Measurements from ENCODE around the gene PSME3.
"Not testable (repeated sequence)": the region's sequence is repeated elsewhere in the genome, so short reads cannot be mapped to it uniquely, and the experiment has no call there.

PSME3 gene

DNA sequence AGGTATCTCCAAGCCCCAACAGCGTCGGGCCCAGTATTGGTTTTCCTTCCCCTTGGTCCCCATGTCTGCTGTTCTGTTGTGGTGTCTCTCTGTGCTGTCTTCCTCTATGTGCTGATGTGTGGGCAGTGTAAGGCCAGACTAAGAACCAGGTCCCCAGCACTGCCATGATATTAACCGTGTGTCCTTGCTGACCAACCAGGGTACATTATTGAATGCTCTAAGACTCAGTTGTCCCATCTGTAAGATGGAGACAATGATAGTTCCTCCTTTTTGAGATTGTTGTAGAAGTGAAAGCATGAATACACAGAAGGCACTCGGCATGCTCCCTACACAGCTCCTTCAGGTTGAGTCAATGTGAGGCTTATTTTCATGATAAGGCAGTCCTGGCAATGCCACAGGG, 38.5 kb downstream of the PSME3 start:
- ChIA-PET CTCF (no interaction called here), POLR2A (no interaction called here)
- TF ChIP-seq FOXA1 (IDR thresholded peaks at IDR 0.05), result no peak
- no peak for TF ChIP-seq L3MBTL2 (conservative IDR thresholded peaks at IDR 0.05)
- TF ChIP-seq NFRKB (IDR thresholded peaks at IDR 0.05), result no peak
- no peak for TF ChIP-seq FOXM1 (IDR thresholded peaks at IDR 0.05; ENCODE audit: borderline replicate concordance)
- TF ChIP-seq SP1 (IDR thresholded peaks at IDR 0.05), result no peak
- no peak for TF ChIP-seq BHLHE40 (IDR thresholded peaks at IDR 0.05; ENCODE audit: borderline replicate concordance)
- no peak for TF ChIP-seq ELF4 (IDR thresholded peaks at IDR 0.05)
- no peak for TF ChIP-seq SUZ12 (IDR thresholded peaks at IDR 0.05)
- TF ChIP-seq, protein P1, sequence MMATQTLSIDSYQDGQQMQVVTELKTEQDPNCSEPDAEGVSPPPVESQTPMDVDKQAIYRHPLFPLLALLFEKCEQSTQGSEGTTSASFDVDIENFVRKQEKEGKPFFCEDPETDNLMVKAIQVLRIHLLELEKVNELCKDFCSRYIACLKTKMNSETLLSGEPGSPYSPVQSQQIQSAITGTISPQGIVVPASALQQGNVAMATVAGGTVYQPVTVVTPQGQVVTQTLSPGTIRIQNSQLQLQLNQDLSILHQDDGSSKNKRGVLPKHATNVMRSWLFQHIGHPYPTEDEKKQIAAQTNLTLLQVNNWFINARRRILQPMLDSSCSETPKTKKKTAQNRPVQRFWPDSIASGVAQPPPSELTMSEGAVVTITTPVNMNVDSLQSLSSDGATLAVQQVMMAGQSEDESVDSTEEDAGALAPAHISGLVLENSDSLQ (IDR thresholded peaks at IDR 0.05), result no peak
- TF ChIP-seq HDGF (IDR thresholded peaks at IDR 0.05; ENCODE audit: borderline replicate concordance), result no peak
- no peak for TF ChIP-seq LEF1 (IDR thresholded peaks at IDR 0.05; ENCODE audit: borderline replicate concordance)
- TF ChIP-seq CTBP1 (IDR thresholded peaks at IDR 0.05; ENCODE audit: borderline replicate concordance), result no peak
- no peak for TF ChIP-seq ARNT (IDR thresholded peaks at IDR 0.05)
- no peak for TF ChIP-seq FOXK2 (IDR thresholded peaks at IDR 0.05)
- no peak for DNase-seq (ENCODE audit: extremely low spot score)

DNA sequence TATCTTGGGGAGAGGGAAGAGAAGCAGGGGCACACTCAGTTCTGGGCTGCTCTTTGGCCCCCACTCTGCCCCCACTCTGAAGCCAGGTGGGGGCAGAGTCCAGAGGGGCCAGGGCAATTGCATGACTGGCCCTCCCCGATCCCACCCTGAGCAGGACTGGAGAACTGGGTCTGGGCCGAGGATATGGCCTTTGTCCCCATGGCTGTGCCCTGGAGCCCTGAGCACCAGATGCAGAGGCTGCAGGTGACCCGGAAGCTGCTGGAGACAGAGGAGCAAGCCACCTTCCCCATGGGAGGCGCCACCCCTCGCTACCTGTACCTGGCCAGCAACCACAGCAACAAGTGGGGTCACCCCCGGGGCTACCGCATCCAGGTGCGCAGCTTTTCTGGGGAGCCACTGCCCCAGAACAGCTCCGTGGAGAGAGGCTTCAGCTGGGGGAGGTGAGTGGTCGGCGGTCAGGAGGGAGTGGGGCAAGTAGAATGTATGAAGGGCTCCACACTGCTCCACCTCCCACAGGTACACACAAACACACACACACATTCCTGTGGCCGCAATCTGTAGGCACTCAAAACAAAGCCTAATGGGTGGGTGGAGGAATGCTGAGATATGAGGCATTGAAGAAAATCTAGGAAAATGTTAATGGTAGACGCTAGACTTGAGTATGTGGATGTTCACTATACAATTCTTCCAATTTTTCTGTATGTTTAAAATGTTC, 39.2 kb downstream of the PSME3 start:
- TF ChIP-seq ARNT (IDR thresholded peaks at IDR 0.05) (no peak), FOXA1 (IDR thresholded peaks at IDR 0.05) (no peak), TARDBP (IDR thresholded peaks at IDR 0.05) (no peak), SP1 (IDR thresholded peaks at IDR 0.05) (no peak), FOXK2 (IDR thresholded peaks at IDR 0.05) (no peak), ZNF384 (IDR thresholded peaks at IDR 0.05) (no peak), NFRKB (IDR thresholded peaks at IDR 0.05) (no peak), LEF1 (IDR thresholded peaks at IDR 0.05; ENCODE audit: borderline replicate concordance) (no peak), HDGF (IDR thresholded peaks at IDR 0.05; ENCODE audit: borderline replicate concordance) (no peak), FOXM1 (IDR thresholded peaks at IDR 0.05; ENCODE audit: borderline replicate concordance) (no peak), CTBP1 (IDR thresholded peaks at IDR 0.05; ENCODE audit: borderline replicate concordance) (no peak), L3MBTL2 (conservative IDR thresholded peaks at IDR 0.05) (no peak), ELF4 (IDR thresholded peaks at IDR 0.05) (no peak), SUZ12 (IDR thresholded peaks at IDR 0.05) (no peak), BHLHE40 (IDR thresholded peaks at IDR 0.05; ENCODE audit: borderline replicate concordance) (no peak)
- TF ChIP-seq, protein P1 (IDR thresholded peaks at IDR 0.05), result no peak
- ChIA-PET POLR2A (no interaction called here), CTCF (no interaction called here)
- no peak for DNase-seq (ENCODE audit: extremely low spot score)

DNA sequence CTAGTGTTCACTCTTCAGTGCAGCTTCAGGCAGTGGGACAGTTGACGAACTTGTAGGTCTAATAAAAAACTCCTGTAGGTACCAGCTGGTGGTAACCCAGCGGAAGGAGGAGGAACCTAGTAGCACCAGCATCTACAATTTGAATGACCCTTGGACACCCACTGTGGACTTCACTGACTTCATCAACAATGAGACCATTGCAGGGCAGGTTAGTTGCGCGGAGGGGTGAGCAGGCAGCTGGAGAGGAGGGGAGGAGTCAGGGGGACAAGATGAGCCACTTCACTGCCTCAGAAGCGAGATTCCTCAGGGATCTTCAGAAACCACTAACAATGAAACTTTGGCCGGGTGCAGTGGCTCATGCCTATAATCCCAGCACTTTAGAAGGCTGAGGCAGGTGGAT, 40.1 kb downstream of the PSME3 start:
- no peak for DNase-seq (ENCODE audit: extremely low spot score)
- TF ChIP-seq FOXM1 (IDR thresholded peaks at IDR 0.05; ENCODE audit: borderline replicate concordance) (no peak), ELF4 (IDR thresholded peaks at IDR 0.05) (no peak), L3MBTL2 (conservative IDR thresholded peaks at IDR 0.05) (no peak)
- TF ChIP-seq, protein P1 (IDR thresholded peaks at IDR 0.05), result no peak
- POLR2A ChIA-PET, result no interaction called here
- CTCF ChIA-PET, result interaction anchor here (0.7 kb wide), 1 partner anchor 689 kb away, joined by 3 read pairs; no protein-coding TSS in a partner anchor

DNA sequence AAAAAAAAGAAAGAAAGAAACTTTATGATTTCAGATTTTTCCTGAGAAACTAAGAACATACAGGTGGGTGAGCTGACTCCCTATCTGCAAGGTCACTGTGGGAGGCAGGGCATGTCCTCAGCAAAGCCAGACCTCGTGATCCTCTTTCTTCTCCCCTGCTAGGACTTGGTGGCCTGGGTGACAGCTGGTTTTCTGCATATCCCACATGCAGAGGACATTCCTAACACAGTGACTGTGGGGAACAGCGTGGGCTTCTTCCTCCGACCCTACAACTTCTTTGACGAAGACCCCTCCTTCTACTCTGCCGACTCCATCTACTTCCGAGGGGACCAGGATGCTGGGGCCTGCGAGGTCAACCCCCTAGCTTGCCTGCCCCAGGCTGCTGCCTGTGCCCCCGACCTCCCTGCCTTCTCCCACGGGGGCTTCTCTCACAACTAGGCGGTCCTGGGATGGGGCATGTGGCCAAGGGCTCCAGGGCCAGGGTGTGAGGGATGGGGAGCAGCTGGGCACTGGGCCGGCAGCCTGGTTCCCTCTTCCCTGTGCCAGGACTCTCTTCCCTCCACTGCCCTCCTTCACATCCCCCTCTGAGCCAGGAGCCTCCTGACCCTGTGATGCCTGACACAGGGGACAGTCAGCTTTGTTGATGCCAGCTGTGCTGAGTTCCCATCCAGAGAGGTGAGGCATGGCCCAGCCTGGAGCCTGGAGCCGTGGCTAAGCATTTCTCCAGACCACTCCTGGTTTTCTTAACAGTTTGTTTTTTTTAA, 40.9 kb downstream of the PSME3 start:
- CTCF ChIA-PET, result interaction anchor here (0.7 kb wide), 1 partner anchor 688 kb away, joined by 3 read pairs; no protein-coding TSS in a partner anchor
- POLR2A ChIA-PET; DNase-seq (ENCODE audit: extremely low spot score): not testable (repeated sequence)

DNA sequence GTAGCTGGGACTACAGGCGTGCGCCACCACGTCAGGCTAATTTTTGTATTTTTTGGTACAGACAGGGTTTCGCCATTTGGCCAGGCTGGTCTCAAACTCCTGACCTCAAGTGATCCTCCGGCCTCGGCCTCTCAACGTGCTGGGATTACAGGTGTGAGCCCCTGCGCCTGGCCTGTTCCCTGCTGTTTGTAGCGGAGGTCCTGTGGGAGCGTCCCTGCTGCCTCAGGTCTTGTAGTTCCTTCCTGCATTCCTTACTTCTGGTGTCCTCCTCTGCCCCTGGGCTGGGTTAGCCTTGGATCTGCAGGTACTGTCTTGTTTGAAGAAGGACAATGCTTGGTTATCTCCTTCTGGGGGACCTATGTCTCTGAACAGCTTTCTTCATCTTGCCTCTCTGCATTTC, 43.8 kb downstream of the PSME3 start:
- ChIA-PET CTCF (no interaction called here), POLR2A (no interaction called here)
- DNase-seq (ENCODE audit: extremely low spot score), result no peak
- TF ChIP-seq ELF4 (IDR thresholded peaks at IDR 0.05) (no peak), SP1 (IDR thresholded peaks at IDR 0.05) (no peak), ZNF384 (IDR thresholded peaks at IDR 0.05) (no peak)

DNA sequence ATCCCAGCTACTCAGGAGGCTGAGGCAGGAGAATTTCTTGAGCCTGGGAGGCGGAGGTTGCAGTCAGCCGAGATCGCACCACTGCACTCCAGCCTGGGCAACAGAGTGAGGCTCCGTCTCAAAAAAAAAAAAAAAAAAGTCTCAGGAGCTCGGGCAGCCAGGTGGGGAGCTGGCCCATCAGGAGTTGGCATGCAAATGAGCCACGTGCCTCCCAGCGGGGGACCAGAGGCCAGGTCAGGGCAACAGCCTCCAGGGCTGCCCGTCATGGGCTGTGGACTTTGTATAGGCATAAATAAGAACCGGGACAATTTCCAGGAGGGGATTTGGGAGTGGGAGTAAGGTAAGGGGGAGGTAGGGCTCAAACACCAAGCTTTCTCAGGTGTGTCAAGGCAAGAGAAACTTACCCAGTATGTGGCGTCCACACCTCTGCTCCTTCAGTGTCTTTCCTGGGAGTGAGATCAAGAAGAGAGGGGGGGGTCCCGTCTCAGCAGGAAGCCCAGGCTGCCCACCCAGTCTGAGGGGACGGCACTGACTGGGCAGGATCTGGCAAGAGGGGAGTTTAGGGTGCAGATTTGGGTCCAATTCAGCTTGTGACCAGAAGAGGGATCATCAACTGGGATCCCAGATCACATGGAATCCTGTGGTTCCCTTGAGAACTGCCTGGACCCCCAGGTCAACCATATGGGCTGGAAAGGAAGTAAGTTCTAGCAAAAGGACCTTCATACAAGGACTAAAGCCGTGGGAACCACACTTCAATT, 45.1 kb downstream of the PSME3 start:
- TF ChIP-seq NFRKB (IDR thresholded peaks at IDR 0.05) (no peak), HDGF (IDR thresholded peaks at IDR 0.05; ENCODE audit: borderline replicate concordance) (no peak), ELF4 (IDR thresholded peaks at IDR 0.05) (no peak), SUZ12 (IDR thresholded peaks at IDR 0.05) (no peak), L3MBTL2 (conservative IDR thresholded peaks at IDR 0.05) (no peak), SP1 (IDR thresholded peaks at IDR 0.05) (no peak)
- POLR2A ChIA-PET, result no interaction called here
- DNase-seq (ENCODE audit: extremely low spot score), result no peak
- CTCF ChIA-PET, result no interaction called here

All from HEK293T (cell line).